Measurements from ENCODE around the gene ACAA2. TPM values are rescaled to one million over a fixed set of nuclear protein-coding genes. Genes with fewer than 3 reads are reported as not detected.

The ACAA2 gene
- total and polyA plus RNA-seq, 2 experiments from 2014 or later = 91.1 to 126 TPM

DNA sequence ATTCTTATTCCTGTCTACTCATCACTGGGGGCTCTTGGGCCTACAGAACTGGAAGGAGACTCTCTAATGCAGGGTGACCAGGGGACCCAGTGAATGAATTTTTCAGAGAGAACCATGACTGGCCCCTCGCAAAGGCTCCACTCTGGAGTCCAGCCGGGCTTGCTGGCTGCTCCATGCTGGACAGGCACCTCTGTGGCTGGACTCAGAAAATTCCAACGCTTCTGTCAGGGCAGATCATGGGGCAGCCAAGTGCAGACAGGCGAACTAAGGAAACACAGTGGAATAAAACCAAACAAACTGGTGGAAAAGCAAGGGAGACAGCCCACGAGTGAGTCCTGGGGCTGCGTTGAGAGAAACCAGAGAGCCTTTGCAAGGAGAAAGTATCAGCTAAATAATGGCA, 57.2 kb downstream of the ACAA2 start:
- DNase-seq (ENCODE audit: low spot score) (no peak), ATAC-seq (no peak)
- TF ChIP-seq ZNF114 (CRISPR knock-in tag; IDR thresholded peaks at IDR 0.05) (no peak), EZH2 (IDR thresholded peaks at IDR 0.05; ENCODE audit: low read depth, unreplicated experiment) (no peak), STAT1 (IDR thresholded peaks at IDR 0.05; ENCODE audit: unreplicated experiment) (no peak), POLR2AphosphoS5 (IDR thresholded peaks at IDR 0.05; ENCODE audit: low read depth) (no peak), EZH2phosphoT487 (IDR thresholded peaks at IDR 0.05; ENCODE audit: unreplicated experiment) (no peak), NANOG (IDR thresholded peaks at IDR 0.05; ENCODE audit: borderline replicate concordance) (no peak), ZNF331 (CRISPR knock-in tag; IDR thresholded peaks at IDR 0.05; ENCODE audit: low read depth) (no peak), CREB1 (CRISPR knock-in tag; IDR thresholded peaks at IDR 0.05; ENCODE audit: low read depth) (no peak), JUNB (IDR thresholded peaks at IDR 0.05; ENCODE audit: unreplicated experiment) (no peak)
- TF ChIP-seq, protein P1, sequence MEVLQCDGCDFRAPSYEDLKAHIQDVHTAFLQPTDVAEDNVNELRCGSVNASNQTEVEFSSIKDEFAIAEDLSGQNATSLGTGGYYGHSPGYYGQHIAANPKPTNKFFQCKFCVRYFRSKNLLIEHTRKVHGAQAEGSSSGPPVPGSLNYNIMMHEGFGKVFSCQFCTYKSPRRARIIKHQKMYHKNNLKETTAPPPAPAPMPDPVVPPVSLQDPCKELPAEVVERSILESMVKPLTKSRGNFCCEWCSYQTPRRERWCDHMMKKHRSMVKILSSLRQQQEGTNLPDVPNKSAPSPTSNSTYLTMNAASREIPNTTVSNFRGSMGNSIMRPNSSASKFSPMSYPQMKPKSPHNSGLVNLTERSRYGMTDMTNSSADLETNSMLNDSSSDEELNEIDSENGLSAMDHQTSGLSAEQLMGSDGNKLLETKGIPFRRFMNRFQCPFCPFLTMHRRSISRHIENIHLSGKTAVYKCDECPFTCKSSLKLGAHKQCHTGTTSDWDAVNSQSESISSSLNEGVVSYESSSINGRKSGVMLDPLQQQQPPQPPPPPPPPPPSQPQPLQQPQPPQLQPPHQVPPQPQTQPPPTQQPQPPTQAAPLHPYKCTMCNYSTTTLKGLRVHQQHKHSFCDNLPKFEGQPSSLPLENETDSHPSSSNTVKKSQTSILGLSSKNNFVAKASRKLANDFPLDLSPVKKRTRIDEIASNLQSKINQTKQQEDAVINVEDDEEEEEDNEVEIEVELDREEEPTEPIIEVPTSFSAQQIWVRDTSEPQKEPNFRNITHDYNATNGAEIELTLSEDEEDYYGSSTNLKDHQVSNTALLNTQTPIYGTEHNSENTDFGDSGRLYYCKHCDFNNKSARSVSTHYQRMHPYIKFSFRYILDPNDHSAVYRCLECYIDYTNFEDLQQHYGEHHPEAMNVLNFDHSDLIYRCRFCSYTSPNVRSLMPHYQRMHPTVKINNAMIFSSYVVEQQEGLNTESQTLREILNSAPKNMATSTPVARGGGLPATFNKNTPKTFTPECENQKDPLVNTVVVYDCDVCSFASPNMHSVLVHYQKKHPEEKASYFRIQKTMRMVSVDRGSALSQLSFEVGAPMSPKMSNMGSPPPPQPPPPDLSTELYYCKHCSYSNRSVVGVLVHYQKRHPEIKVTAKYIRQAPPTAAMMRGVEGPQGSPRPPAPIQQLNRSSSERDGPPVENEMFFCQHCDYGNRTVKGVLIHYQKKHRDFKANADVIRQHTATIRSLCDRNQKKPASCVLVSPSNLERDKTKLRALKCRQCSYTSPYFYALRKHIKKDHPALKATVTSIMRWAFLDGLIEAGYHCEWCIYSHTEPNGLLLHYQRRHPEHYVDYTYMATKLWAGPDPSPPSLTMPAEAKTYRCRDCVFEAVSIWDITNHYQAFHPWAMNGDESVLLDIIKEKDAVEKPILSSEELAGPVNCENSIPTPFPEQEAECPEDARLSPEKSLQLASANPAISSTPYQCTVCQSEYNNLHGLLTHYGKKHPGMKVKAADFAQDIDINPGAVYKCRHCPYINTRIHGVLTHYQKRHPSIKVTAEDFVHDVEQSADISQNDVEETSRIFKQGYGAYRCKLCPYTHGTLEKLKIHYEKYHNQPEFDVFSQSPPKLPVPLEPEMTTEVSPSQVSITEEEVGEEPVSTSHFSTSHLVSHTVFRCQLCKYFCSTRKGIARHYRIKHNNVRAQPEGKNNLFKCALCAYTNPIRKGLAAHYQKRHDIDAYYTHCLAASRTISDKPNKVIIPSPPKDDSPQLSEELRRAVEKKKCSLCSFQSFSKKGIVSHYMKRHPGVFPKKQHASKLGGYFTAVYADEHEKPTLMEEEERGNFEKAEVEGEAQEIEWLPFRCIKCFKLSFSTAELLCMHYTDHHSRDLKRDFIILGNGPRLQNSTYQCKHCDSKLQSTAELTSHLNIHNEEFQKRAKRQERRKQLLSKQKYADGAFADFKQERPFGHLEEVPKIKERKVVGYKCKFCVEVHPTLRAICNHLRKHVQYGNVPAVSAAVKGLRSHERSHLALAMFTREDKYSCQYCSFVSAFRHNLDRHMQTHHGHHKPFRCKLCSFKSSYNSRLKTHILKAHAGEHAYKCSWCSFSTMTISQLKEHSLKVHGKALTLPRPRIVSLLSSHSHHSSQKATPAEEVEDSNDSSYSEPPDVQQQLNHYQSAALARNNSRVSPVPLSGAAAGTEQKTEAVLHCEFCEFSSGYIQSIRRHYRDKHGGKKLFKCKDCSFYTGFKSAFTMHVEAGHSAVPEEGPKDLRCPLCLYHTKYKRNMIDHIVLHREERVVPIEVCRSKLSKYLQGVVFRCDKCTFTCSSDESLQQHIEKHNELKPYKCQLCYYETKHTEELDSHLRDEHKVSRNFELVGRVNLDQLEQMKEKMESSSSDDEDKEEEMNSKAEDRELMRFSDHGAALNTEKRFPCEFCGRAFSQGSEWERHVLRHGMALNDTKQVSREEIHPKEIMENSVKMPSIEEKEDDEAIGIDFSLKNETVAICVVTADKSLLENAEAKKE (CRISPR knock-in tag; IDR thresholded peaks at IDR 0.05) = no peak
- TF ChIP-seq, protein P2, sequence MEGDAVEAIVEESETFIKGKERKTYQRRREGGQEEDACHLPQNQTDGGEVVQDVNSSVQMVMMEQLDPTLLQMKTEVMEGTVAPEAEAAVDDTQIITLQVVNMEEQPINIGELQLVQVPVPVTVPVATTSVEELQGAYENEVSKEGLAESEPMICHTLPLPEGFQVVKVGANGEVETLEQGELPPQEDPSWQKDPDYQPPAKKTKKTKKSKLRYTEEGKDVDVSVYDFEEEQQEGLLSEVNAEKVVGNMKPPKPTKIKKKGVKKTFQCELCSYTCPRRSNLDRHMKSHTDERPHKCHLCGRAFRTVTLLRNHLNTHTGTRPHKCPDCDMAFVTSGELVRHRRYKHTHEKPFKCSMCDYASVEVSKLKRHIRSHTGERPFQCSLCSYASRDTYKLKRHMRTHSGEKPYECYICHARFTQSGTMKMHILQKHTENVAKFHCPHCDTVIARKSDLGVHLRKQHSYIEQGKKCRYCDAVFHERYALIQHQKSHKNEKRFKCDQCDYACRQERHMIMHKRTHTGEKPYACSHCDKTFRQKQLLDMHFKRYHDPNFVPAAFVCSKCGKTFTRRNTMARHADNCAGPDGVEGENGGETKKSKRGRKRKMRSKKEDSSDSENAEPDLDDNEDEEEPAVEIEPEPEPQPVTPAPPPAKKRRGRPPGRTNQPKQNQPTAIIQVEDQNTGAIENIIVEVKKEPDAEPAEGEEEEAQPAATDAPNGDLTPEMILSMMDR (conservative IDR thresholded peaks at IDR 0.05; ENCODE audit: low read depth in 2 of 2) = no peak
- TF ChIP-seq, protein P3, sequence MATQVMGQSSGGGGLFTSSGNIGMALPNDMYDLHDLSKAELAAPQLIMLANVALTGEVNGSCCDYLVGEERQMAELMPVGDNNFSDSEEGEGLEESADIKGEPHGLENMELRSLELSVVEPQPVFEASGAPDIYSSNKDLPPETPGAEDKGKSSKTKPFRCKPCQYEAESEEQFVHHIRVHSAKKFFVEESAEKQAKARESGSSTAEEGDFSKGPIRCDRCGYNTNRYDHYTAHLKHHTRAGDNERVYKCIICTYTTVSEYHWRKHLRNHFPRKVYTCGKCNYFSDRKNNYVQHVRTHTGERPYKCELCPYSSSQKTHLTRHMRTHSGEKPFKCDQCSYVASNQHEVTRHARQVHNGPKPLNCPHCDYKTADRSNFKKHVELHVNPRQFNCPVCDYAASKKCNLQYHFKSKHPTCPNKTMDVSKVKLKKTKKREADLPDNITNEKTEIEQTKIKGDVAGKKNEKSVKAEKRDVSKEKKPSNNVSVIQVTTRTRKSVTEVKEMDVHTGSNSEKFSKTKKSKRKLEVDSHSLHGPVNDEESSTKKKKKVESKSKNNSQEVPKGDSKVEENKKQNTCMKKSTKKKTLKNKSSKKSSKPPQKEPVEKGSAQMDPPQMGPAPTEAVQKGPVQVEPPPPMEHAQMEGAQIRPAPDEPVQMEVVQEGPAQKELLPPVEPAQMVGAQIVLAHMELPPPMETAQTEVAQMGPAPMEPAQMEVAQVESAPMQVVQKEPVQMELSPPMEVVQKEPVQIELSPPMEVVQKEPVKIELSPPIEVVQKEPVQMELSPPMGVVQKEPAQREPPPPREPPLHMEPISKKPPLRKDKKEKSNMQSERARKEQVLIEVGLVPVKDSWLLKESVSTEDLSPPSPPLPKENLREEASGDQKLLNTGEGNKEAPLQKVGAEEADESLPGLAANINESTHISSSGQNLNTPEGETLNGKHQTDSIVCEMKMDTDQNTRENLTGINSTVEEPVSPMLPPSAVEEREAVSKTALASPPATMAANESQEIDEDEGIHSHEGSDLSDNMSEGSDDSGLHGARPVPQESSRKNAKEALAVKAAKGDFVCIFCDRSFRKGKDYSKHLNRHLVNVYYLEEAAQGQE (IDR thresholded peaks at IDR 0.05; ENCODE audit: unreplicated experiment) = no peak
- TF ChIP-seq, protein P4, sequence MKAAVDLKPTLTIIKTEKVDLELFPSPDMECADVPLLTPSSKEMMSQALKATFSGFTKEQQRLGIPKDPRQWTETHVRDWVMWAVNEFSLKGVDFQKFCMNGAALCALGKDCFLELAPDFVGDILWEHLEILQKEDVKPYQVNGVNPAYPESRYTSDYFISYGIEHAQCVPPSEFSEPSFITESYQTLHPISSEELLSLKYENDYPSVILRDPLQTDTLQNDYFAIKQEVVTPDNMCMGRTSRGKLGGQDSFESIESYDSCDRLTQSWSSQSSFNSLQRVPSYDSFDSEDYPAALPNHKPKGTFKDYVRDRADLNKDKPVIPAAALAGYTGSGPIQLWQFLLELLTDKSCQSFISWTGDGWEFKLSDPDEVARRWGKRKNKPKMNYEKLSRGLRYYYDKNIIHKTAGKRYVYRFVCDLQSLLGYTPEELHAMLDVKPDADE (IDR thresholded peaks at IDR 0.05) = no peak
- H3K4me3 Mint-ChIP-seq = no peak overlapping the region
- no peak overlapping the region for H3K4me3 ChIP-seq
- no peaks in the 10 kb centered on the region for H3K27me3 ChIP-seq (ENCODE audit: insufficient read depth)
- peaks cover 13% of the 10 kb centered on the region for H3K27me3 Mint-ChIP-seq (ENCODE audit: insufficient read depth, low read depth, poor library complexity)
- H3K79me2 ChIP-seq (replicated peaks; ENCODE audit: insufficient read depth) = no peaks in the 10 kb centered on the region
- peaks cover 27% of the 10 kb centered on the region for H3K4me1 Mint-ChIP-seq
- no peak overlapping the region for H3K27ac Mint-ChIP-seq
- H3K36me3 ChIP-seq (ENCODE audit: insufficient read depth) = no peaks in the 10 kb centered on the region
- H3K4me1 ChIP-seq (ENCODE audit: insufficient read depth) = peaks cover 13% of the 10 kb centered on the region; the same call in 1 of the 2 replicates
- H3F3A ChIP-seq (replicated peaks; ENCODE audit: low read depth) = 0 out of 2 replicates have a peak, but pooled peaks cover 3% of the 10 kb centered on the region
- no peaks in the 10 kb centered on the region; the same call in 2 of the 3 replicates for H3K36me3 Mint-ChIP-seq (ENCODE audit: low read depth)
- H3K9me2 ChIP-seq (ENCODE audit: insufficient read depth) = no peaks in the 10 kb centered on the region
- H4K20me1 ChIP-seq (replicated peaks; ENCODE audit: insufficient read depth) = no peaks in the 10 kb centered on the region
- H3K27ac ChIP-seq (ENCODE audit: low read depth) = no peak overlapping the region
- no peaks in the 10 kb centered on the region; the same call in none of the 3 replicates for H3K9me3 Mint-ChIP-seq
- no peak overlapping the region for H2AFZ ChIP-seq
- no peak overlapping the region for H3K4me2 ChIP-seq

All from GM23338 (cell line).